GM12891 (cell line): ENCODE results near the gene DDI2. TPM values are rescaled to one million over a fixed set of nuclear protein-coding genes. Genes with fewer than 3 reads are reported as not detected.

Experiments used
- DNase-seq: peaks from one replicate; pipeline ENCODE4 v3.0.0; 2011; ENCODE audit warnings: low spot score; ENCODE audit not compliant: insufficient read length
- FAIRE-seq: peaks from 2 replicates; lab custom pipeline; 2011; peaks lifted over from hg19 to GRCh38; lab: Jason Lieb, UNC
- PAX5 ChIP-seq: IDR thresholded peaks from 2 replicates; pipeline ENCODE4 v1.6.1; 2011; ENCODE audit warnings: low read length, moderate library complexity, mild to moderate bottlenecking; ENCODE audit not compliant: insufficient read depth, severe bottlenecking
- POLR2A ChIP-seq: IDR thresholded peaks from 2 replicates; pipeline ENCODE4 v1.6.1; 2011; ENCODE audit warnings: low read depth, low read length, control low read depth
- POLR2AphosphoS5 ChIP-seq: IDR thresholded peaks from 2 replicates; pipeline ENCODE4 v1.6.1; 2011; ENCODE audit warnings: low read depth, low read length, control low read depth
- POU2F2 ChIP-seq: IDR thresholded peaks from 2 replicates; pipeline ENCODE4 v1.6.1; 2011; ENCODE audit warnings: low read depth, mild to moderate bottlenecking, control low read depth, low read length, moderate library complexity
- SPI1 ChIP-seq: IDR thresholded peaks from 2 replicates; pipeline ENCODE4 v1.6.1; 2011; ENCODE audit warnings: low read depth, low read length, control low read depth
- TAF1 ChIP-seq: IDR thresholded peaks from 2 replicates; pipeline ENCODE4 v1.6.1; 2011; ENCODE audit warnings: low read depth, low read length, control low read depth
- polyA plus RNA-seq: library from polyadenylated mRNA; unstranded; fragments of >200 nt; gene quantifications from one replicate; pipeline ENCODE4 v1.2.1, GENCODE V29; 2012; ENCODE audit warnings: low read depth, missing spikeins, inconsistent platforms; ENCODE audit not compliant: missing spikeins

DDI2 gene
- polyA plus RNA-seq = 4.7 TPM

DNA sequence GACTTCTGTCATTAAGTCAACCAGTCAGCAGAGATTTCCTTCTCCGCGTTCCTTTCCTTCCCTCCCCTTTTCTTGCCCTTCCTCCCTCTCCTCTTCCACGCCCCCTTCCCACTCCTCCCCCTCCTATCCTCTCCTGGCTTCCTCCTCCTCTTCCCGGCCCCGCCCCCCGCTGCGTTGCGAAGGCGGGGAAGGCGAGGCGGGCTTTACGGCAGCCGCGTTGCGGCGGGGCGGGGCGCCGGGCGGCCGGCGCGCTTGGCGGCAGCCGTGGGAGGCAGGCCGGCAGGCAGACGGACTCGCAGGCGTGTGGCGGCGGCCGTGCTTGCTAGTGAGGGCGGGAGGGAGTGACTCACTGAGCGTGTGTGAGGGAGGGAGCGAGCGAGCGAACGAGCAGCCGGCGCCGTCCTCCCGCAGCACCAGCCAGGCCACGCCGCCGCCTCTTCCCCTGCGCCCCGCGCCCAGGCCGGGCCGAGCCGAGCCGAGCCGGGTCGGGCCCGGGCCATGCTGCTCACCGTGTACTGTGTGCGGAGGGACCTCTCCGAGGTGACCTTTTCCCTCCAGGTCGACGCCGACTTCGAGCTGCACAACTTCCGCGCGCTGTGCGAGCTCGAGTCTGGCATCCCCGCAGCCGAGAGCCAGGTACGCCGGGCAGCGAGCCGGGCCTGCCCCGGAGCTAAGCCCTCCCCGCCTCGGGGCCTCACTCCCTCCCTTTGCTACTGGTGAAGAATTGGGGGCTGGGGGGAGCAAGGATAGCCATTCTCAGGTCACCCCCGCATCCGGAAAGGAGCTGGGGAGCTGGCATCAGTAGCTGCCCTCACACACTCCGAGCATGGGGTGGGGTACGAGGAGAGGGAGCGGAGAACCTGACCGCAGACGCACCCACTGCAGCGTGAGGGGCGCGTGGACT, at the start of gene DDI2:
Gene DDI2, plus strand, starts transcription at position 286 of the 904 bp plus-strand sequence. Its CDS starts 213 bp downstream, at position 499.
- DNase-seq (peak; percentile 86), FAIRE-seq (peak; percentile 99)
- TF ChIP-seq SPI1 = no peak; the same call in 1 of the 2 replicates
- peak; percentile 76; the same call in 1 of the 2 replicates for TF ChIP-seq TAF1
- TF ChIP-seq PAX5 = peak; percentile 3
- peak; percentile 57 for TF ChIP-seq POLR2AphosphoS5

GRCh38 chr1:15568387-15569073, 48.7 kb upstream of the DDI2 start:
- TF ChIP-seq POLR2A (no peak), SPI1 (no peak), PAX5 (no peak), TAF1 (no peak), POLR2AphosphoS5 (no peak), POU2F2 (no peak)
- FAIRE-seq (no peak), DNase-seq (no peak)

- FAIRE-seq (no peak), DNase-seq (no peak)
Measured at GRCh38 chr1:15570861-15571260, 46.4 kb upstream of the DDI2 start.

GRCh38 chr1:15571266-15571665, 46.0 kb upstream of the DDI2 start:
- DNase-seq (no peak), FAIRE-seq (no peak)
- no peak for TF ChIP-seq PAX5
- TF ChIP-seq TAF1 = no peak
- no peak for TF ChIP-seq POLR2A
- no peak for TF ChIP-seq SPI1
- no peak for TF ChIP-seq POLR2AphosphoS5
- no peak for TF ChIP-seq POU2F2

More at GRCh38 chr1:15570861-15571260, 46.4 kb upstream of the DDI2 start:
- TF ChIP-seq TAF1 = no peak
- no peak for TF ChIP-seq POLR2A
- no peak for TF ChIP-seq SPI1
- no peak for TF ChIP-seq POLR2AphosphoS5
- TF ChIP-seq POU2F2 = no peak
- TF ChIP-seq PAX5 = no peak

- no peak for TF ChIP-seq PAX5
- TF ChIP-seq POLR2AphosphoS5 = no peak
- TF ChIP-seq POU2F2 = no peak
- TF ChIP-seq TAF1 = no peak
- no peak for TF ChIP-seq POLR2A
- TF ChIP-seq SPI1 = no peak
- DNase-seq (no peak), FAIRE-seq (no peak)
Measured at GRCh38 chr1:15573477-15573876, 43.8 kb upstream of the DDI2 start.

- TF ChIP-seq POLR2A = no peak
- TF ChIP-seq SPI1 = no peak
- TF ChIP-seq TAF1 = no peak
- TF ChIP-seq PAX5 = no peak
- TF ChIP-seq POLR2AphosphoS5 = no peak
- TF ChIP-seq POU2F2 = no peak
- DNase-seq (no peak), FAIRE-seq (no peak)
Measured at GRCh38 chr1:15574741-15575140, 42.5 kb upstream of the DDI2 start.

DNA sequence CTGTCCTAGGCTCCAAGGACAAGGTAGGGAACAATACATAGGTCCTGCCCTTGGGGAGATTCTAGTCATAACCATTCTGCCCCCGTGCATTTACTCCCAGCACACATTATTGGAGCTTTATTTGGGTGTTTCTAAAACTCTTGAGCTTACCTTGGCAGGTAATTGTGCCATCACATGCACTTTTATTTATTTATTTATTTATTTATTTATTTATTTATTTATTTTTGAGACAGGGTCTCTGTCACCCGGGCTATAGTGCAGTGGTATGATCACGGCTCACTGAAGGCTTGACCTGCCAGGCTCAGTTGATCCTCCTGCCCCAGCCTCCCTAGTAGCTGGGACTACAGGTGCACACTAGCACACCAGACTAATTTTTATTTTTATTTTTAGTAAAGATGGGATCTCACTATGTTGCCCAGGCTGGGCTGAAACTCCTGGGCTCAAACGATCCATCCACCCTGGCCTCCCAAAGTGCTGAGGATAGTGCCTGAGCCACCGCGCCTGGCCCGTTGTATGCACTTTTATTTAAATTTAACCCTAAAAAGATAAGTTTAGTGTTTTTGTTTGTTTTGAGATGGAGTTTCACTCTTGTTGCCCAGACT, 41.6 kb upstream of the DDI2 start:
- no peak for FAIRE-seq
- no peak for DNase-seq
- TF ChIP-seq PAX5 (no peak), SPI1 (no peak), TAF1 (no peak), POU2F2 (no peak), POLR2AphosphoS5 (no peak), POLR2A (no peak)

GRCh38 chr1:15577691-15578090, 39.6 kb upstream of the DDI2 start:
- FAIRE-seq (no peak), DNase-seq (no peak)
- TF ChIP-seq POLR2AphosphoS5 (no peak), POLR2A (no peak), SPI1 (no peak), POU2F2 (no peak), PAX5 (no peak), TAF1 (no peak)

- TF ChIP-seq PAX5 (no peak), POU2F2 (no peak), SPI1 (no peak), POLR2AphosphoS5 (no peak), POLR2A (peak; percentile 22; the same call in 1 of the 2 replicates), TAF1 (peak; percentile 20; the same call in 1 of the 2 replicates)
- FAIRE-seq = peak; percentile 81
- DNase-seq = peak; percentile 32
Measured at GRCh38 chr1:15578921-15579682, 38.2 kb upstream of the DDI2 start.
